Neuron (in vitro differentiated cells): ENCODE results near the gene ZNF408.
A peak's percentile ranks its signal among the peaks of the same experiment; 100 is the strongest.
"Not testable (repeated sequence)": the region's sequence is repeated elsewhere in the genome, so short reads cannot be mapped to it uniquely, and the experiment has no call there.

Source experiments
- H2AFZ ChIP-seq: one replicate; pipeline ENCODE4 v1.6.1; 2013; ENCODE audit warnings: low read depth, mild to moderate bottlenecking, inconsistent platforms, low read length, moderate library complexity
- H3K27me3 ChIP-seq: one replicate; pipeline ENCODE4 v1.6.1; 2013; ENCODE audit warnings: low read length; ENCODE audit not compliant: insufficient read depth
- H3K36me3 ChIP-seq: one replicate; pipeline ENCODE4 v1.6.1; 2013; ENCODE audit warnings: low read length; ENCODE audit not compliant: insufficient read depth
- H3K4me1 ChIP-seq: one replicate; pipeline ENCODE4 v1.6.1; 2013; ENCODE audit warnings: low read length; ENCODE audit not compliant: insufficient read depth
- H3K4me3 ChIP-seq: 2 replicates; pipeline ENCODE4 v1.5.1; 2013; ENCODE audit warnings: mild to moderate bottlenecking, low read length, moderate library complexity
- H3K9me3 ChIP-seq: one replicate; pipeline ENCODE4 v1.6.1; 2013; ENCODE audit warnings: low read length

The ZNF408 gene

DNA sequence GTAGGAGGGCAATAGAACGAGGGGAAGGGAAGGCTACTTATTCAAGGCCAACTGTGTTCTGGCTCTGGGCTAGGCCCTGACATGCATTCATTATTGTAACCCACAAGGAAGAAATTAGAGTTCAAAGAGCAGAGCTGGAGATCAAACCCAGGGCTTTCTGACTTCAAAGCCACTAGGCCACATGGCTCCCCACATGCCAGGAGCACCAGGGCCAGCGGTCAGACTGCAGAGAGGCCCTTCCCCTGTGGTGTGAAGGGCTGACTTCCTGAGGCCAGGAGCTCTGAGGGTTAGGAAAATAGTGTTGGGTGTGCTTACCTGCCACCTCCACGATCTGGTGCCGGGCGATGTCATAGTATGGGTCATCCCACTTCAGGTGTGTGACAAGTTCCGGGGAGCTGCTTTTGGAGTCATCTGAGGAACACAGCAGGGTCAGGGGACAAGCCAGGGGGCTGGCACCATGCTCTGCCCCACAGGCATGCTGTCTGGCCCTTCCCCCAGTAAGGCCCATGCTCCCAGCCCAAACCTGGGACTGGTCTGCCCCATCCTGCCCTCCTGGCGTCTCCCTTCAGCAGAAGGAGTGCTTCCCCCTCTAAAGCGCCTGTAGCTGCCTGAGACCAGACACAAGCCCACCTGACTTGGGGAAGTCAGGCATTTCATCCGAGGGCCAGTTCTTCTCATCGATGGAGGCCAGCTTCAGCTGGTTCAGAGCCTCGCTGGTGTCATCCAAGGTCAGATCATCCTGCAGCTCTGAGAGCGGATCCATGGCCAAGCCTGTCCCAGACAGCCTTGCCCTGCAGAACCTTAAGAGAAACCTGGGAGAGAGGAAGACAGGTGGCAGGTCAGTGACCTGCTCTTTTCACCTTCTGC is 5.3 kb upstream of the ZNF408 start:
- Histone ChIP-seq H3K36me3 (peaks cover 38% of the 10 kb centered on the region), H3K9me3 (no peaks in the 10 kb centered on the region), H3K27me3 (no peaks in the 10 kb centered on the region), H2AFZ (no peak overlapping the region), H3K4me1 (peaks cover 24% of the 10 kb centered on the region), H3K4me3 (no peak overlapping the region)

- Histone ChIP-seq H3K4me1 (peaks cover 24% of the 10 kb centered on the region), H2AFZ (no peak overlapping the region), H3K9me3 (no peaks in the 10 kb centered on the region), H3K27me3 (no peaks in the 10 kb centered on the region), H3K4me3 (no peak overlapping the region), H3K36me3 (peaks cover 36% of the 10 kb centered on the region)
Measured at GRCh38 chr11:46696212-46696558, 4.6 kb upstream of the ZNF408 start.

DNA sequence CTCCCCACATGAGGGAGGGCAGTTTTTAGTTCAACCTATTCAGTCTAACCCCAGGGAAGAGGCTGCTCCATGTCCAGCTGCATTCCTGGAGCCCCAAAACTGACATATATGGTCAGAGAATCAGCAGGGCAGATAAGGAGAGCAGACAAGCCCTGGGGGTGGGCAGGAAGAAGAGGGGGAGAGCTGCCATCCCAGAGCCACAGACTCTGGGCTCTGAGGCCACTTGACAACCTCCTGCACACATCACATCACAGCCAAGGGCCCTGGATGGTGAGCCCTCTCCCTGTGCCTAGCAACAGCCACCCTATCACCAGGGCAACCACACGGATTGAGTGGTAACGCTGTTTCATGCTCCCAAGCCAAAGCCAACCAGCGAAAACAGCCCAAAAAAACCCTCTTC is 3.5 kb upstream of the ZNF408 start:
- Histone ChIP-seq H3K27me3 (no peaks in the 10 kb centered on the region), H3K9me3 (no peaks in the 10 kb centered on the region), H3K4me1 (peaks cover 30% of the 10 kb centered on the region), H3K4me3 (no peak overlapping the region), H3K36me3 (peaks cover 30% of the 10 kb centered on the region), H2AFZ (no peak overlapping the region)

- no peak overlapping the region for H2AFZ ChIP-seq
- H3K4me1 ChIP-seq = peaks cover 30% of the 10 kb centered on the region
- H3K4me3 ChIP-seq = no peak overlapping the region
- no peaks in the 10 kb centered on the region for H3K27me3 ChIP-seq
- H3K9me3 ChIP-seq = no peaks in the 10 kb centered on the region
- H3K36me3 ChIP-seq = peaks cover 34% of the 10 kb centered on the region
Measured at GRCh38 chr11:46697723-46698122, 3.1 kb upstream of the ZNF408 start.

GRCh38 chr11:46698597-46698996 is 2.2 kb upstream of the ZNF408 start:
- Histone ChIP-seq H2AFZ (no peak overlapping the region), H3K4me3 (no peak overlapping the region), H3K9me3 (no peaks in the 10 kb centered on the region), H3K36me3 (peaks cover 40% of the 10 kb centered on the region), H3K27me3 (no peaks in the 10 kb centered on the region), H3K4me1 (peaks cover 30% of the 10 kb centered on the region)

DNA sequence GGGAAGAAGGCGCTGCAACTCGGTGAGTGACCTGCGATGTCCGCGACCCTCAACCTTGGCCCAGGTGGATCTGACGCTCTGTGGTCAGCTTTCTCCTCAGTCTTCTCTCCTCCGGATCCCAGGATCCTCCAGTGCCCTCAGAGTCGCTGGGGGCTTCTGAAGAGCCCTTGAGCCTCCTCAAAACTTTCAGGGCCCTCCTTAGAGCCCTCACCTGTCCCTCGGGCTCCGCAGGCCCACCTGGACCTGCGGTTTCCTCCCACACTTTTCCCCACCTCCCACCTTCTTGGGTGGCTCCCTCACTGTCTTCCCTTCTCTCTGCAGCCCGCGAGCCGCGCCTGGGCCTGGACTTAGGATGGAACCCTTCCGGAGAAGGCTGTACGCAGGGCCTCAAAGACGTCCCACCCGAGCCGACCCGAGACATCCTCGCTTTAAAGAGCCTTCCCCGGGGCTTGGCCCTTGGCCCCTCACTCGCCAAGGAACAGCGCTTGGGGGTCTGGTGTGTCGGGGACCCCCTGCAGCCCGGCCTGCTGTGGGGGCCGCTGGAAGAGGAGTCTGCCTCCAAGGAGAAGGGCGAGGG is 335 bp downstream of the ZNF408 start:
- peak overlapping the region; percentile 100 for H3K4me3 ChIP-seq
- H3K36me3 ChIP-seq = peaks cover 41% of the 10 kb centered on the region
- H3K27me3 ChIP-seq = no peaks in the 10 kb centered on the region
- H3K9me3 ChIP-seq = no peaks in the 10 kb centered on the region
- peak overlapping the region; percentile 99 for H2AFZ ChIP-seq
- peaks cover 30% of the 10 kb centered on the region for H3K4me1 ChIP-seq

DNA sequence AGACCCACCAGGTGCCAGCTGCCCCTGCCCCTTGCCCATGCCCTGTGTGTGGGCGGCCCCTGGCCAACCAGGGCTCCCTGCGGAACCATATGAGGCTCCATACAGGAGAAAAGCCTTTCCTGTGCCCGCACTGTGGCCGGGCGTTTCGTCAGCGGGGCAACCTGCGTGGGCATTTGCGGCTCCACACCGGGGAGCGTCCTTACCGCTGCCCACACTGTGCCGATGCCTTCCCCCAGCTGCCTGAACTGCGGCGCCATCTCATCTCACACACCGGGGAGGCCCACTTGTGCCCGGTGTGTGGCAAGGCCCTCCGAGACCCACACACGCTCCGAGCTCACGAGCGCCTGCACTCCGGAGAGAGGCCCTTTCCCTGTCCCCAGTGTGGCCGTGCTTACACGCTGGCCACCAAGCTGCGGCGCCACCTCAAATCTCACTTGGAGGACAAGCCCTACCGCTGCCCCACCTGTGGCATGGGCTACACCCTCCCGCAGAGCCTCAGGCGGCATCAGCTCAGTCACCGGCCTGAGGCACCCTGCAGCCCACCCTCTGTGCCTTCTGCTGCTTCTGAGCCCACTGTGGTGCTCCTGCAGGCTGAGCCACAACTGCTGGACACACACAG is 4.3 kb downstream of the ZNF408 start:
- Histone ChIP-seq H3K4me1 (peaks cover 6% of the 10 kb centered on the region), H3K9me3 (no peaks in the 10 kb centered on the region), H2AFZ (no peak overlapping the region), H3K36me3 (peaks cover 48% of the 10 kb centered on the region), H3K27me3 (no peaks in the 10 kb centered on the region), H3K4me3 (no peak overlapping the region)

- Histone ChIP-seq H3K9me3 (no peaks in the 10 kb centered on the region), H2AFZ (no peak overlapping the region), H3K4me3 (no peak overlapping the region), H3K4me1 (no peaks in the 10 kb centered on the region), H3K27me3 (no peaks in the 10 kb centered on the region), H3K36me3 (peaks cover 46% of the 10 kb centered on the region)
Measured at GRCh38 chr11:46706886-46707285, 6.1 kb downstream of the ZNF408 start.

DNA sequence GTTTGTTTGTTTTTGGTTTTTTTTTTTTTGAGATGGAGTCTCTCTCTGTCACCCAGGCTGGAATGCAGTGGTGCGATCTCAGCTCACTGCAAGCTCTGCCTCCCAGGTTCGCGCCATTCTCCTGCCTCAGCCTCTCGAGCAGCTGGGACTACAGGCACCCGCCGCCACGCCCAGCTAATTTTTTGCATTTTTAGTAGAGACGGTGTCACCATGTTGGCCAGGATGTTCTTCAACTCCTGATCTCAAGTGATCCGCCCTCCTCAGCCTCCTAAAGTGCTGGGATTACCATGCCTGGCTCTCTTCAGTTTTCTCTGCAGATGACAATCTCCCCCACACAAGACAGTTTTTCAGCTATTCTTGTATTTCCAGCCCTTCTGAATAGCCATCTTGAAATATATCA is 8.5 kb downstream of the ZNF408 start:
- H3K4me3 ChIP-seq, H3K9me3 ChIP-seq, H3K27me3 ChIP-seq, H3K4me1 ChIP-seq, H2AFZ ChIP-seq: not testable (repeated sequence)
- H3K36me3 ChIP-seq = peaks cover 26% of the 10 kb centered on the region

DNA sequence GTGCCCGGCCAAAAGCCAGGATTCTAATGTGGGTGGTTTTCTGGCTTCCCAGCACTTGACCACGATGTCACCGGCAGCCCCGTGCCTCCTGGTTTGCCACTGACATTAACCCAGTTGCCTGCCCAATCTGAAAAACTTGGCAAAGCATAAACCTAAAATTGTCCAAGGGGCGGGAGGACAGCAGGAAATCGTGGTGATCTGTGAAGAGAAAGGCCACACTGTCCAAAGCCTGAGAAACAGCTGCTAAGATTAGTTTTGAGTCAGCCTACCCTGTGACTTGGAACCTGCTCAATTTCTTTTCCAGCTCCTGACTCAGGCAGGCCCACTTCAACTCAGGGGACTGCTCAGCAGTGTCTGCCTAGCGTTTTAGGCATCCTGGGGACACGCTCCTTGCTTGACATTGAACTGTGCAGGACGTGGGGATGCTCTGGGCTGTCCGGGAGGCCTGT is 10.0 kb downstream of the ZNF408 start:
- Histone ChIP-seq H3K36me3 (peaks cover 11% of the 10 kb centered on the region), H3K4me1 (no peaks in the 10 kb centered on the region), H2AFZ (no peak overlapping the region), H3K27me3 (no peaks in the 10 kb centered on the region), H3K4me3 (no peak overlapping the region), H3K9me3 (no peaks in the 10 kb centered on the region)

GRCh38 chr11:46711303-46711702 is 10.5 kb downstream of the ZNF408 start:
- no peak overlapping the region for H2AFZ ChIP-seq
- H3K9me3 ChIP-seq = no peaks in the 10 kb centered on the region
- H3K36me3 ChIP-seq = peaks cover 9% of the 10 kb centered on the region
- H3K4me3 ChIP-seq = no peak overlapping the region
- no peaks in the 10 kb centered on the region for H3K4me1 ChIP-seq
- no peaks in the 10 kb centered on the region for H3K27me3 ChIP-seq

- no peaks in the 10 kb centered on the region for H3K36me3 ChIP-seq
Measured at GRCh38 chr11:46712874-46713576, 12.2 kb downstream of the ZNF408 start.

DNA sequence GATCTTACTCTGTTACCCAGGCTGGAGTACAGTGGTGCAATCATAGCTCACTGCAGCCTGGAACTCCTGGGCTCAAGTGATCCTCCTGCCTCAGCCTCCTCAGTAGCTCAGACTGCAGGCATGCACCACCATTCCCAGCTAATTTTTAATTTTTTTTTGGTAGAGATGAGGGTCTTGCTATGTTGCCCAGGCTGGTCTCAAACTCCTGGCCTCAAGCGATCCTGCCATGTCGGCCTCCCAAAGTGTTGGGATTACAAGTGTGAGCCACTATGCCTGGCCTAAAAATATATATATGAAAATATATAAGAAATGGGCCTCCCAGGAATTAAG is 17.0 kb downstream of the ZNF408 start:
- H3K27me3 ChIP-seq, H3K4me3 ChIP-seq, H3K36me3 ChIP-seq, H3K9me3 ChIP-seq, H3K4me1 ChIP-seq, H2AFZ ChIP-seq: not testable (repeated sequence)

More at GRCh38 chr11:46712874-46713576, 12.2 kb downstream of the ZNF408 start:
- H3K9me3 ChIP-seq = no peaks in the 10 kb centered on the region
- H3K27me3 ChIP-seq = no peaks in the 10 kb centered on the region
- no peaks in the 10 kb centered on the region for H3K4me1 ChIP-seq
- no peak overlapping the region for H3K4me3 ChIP-seq
- no peak overlapping the region for H2AFZ ChIP-seq
